ENCODE data around the gene ITGA7. TPM values are rescaled to one million over a fixed set of nuclear protein-coding genes. Genes with fewer than 3 reads are reported as not detected.

Gene ITGA7
- total RNA-seq, 1 donor from 2014 or later: 0.94 TPM

DNA sequence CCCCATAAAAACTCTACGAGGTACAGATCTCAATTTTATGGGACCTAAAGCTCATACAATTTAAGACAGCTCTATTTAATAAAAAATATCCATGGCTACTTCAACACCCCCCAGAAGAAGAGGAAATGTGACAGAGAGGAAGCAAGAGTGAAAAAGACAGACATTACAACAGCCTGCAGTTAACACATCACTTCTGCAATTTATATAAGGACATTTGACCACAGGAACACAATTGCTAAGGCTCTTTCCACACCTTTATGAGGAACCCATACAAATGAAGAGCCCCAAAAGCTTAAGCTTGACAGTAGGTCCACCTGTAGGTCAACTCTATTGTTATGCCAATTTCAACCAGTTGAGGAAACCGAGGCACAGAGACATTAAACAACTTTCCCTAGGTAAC lies 65.4 kb downstream of the ITGA7 start:
- no peak overlapping the region for H3K27ac Mint-ChIP-seq

DNA sequence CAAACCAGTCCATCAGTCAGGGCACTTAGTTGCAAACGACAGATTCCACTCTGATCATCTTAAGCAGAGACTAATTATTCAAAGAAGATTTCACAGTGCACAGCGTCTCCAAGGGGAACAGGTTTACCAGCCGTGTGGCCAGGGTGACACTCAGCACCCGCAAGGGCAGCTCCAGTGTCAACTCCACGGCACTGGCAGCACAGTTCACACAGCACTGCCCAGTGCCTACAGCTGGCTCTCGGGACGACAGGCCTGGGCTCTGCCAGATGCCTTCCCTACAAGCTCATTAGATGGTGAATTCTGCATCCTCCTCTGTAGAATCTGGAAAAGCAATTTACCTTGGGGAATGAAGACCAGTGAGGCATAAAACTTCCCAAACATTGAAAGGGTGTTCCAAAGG lies 66.1 kb downstream of the ITGA7 start:
- no peak for DNase-seq (ENCODE audit: low spot score)
- H3K4me3 Mint-ChIP-seq (ENCODE audit: low read depth): no peak overlapping the region
- H3K27me3 Mint-ChIP-seq (ENCODE audit: low read depth): no peaks in the 10 kb centered on the region
- H3K36me3 Mint-ChIP-seq (ENCODE audit: low read depth): no peaks in the 10 kb centered on the region
- H3K4me1 Mint-ChIP-seq (ENCODE audit: low read depth): peaks cover 30% of the 10 kb centered on the region
- H3K9me3 Mint-ChIP-seq: no peaks in the 10 kb centered on the region
- intact Hi-C loops (cut with micrococcal nuclease): no loop called here
- no peak overlapping the region for H3K27ac Mint-ChIP-seq

More for the DNA sequence above, 65.4 kb downstream of the ITGA7 start:
- Mint-ChIP-seq H3K27me3 (ENCODE audit: low read depth) (no peaks in the 10 kb centered on the region), H3K9me3 (no peaks in the 10 kb centered on the region), H3K36me3 (ENCODE audit: low read depth) (no peaks in the 10 kb centered on the region), H3K4me3 (ENCODE audit: low read depth) (no peak overlapping the region), H3K4me1 (ENCODE audit: low read depth) (peaks cover 29% of the 10 kb centered on the region)
- intact Hi-C loops (cut with micrococcal nuclease): no loop called here
- no peak for DNase-seq (ENCODE audit: low spot score)

DNA sequence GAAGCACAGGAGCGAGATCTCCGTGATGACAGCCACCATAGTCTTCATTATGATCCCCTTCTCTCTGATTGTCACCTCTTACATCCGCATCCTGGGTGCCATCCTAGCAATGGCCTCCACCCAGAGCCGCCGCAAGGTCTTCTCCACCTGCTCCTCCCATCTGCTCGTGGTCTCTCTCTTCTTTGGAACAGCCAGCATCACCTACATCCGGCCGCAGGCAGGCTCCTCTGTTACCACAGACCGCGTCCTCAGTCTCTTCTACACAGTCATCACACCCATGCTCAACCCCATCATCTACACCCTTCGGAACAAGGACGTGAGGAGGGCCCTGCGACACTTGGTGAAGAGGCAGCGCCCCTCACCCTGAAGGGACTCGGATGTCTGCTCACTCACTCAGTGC lies 70.2 kb downstream of the ITGA7 start:
- Mint-ChIP-seq H3K4me3 (ENCODE audit: low read depth) (peak overlapping the region; percentile 82), H3K27me3 (ENCODE audit: low read depth) (no peaks in the 10 kb centered on the region), H3K27ac (peak overlapping the region; percentile 90), H3K9me3 (no peaks in the 10 kb centered on the region), H3K4me1 (ENCODE audit: low read depth) (peaks cover 16% of the 10 kb centered on the region), H3K36me3 (ENCODE audit: low read depth) (no peaks in the 10 kb centered on the region)
- DNase-seq (ENCODE audit: low spot score): peak; percentile 37
- intact Hi-C loops (cut with micrococcal nuclease): no loop called here

DNA sequence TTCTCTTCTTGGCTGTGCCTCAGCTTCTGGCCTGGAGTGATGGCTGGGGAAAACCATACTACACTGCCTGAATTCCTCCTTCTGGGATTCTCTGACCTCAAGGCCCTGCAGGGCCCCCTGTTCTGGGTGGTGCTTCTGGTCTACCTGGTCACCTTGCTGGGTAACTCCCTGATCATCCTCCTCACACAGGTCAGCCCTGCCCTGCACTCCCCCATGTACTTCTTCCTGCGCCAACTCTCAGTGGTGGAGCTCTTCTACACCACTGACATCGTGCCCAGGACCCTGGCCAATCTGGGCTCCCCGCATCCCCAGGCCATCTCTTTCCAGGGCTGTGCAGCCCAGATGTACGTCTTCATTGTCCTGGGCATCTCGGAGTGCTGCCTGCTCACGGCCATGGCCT lies 70.9 kb downstream of the ITGA7 start, which contains the start of gene OR10P1:
Gene OR10P1 (plus strand): TSS at position 40 of the 400 bp plus-strand sequence. CDS start 0 bp downstream, at position 40.
- H3K4me1 Mint-ChIP-seq (ENCODE audit: low read depth): peaks cover 11% of the 10 kb centered on the region
- DNase-seq (ENCODE audit: low spot score): no peak
- H3K27me3 Mint-ChIP-seq (ENCODE audit: low read depth): no peaks in the 10 kb centered on the region
- H3K36me3 Mint-ChIP-seq (ENCODE audit: low read depth): no peaks in the 10 kb centered on the region
- intact Hi-C loops (cut with micrococcal nuclease): no loop called here
- peak within 1 kb of the TSS; percentile 90 for H3K27ac Mint-ChIP-seq
- H3K9me3 Mint-ChIP-seq: no peaks in the 10 kb centered on the region
- H3K4me3 Mint-ChIP-seq (ENCODE audit: low read depth): peak within 1 kb of the TSS; percentile 82

DNA sequence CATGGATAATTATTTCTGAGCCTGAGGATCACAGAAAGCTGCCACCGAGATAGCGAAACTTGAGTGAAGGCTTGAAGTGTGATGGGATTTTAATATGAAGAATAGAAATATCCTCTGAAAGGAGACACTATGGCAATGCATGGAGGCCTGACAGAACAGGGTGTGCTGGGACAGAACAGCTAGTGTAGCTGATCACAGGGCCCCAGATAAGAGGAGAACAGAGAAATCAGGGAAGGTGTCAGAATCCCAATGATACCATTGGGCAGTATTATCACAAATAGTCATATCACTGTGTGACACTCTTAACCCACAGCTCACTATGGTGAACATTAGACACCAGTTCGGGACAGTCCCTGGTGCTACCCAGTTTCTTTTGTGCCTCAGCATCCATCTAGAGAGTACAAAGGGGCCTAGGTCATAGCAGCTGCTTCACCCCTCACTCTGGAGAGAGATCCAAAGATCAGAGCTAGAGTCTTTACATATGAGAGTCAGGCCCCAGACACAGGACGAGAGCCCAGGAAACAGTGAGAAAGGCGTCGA lies 71.5 kb downstream of the ITGA7 start:
- H3K36me3 Mint-ChIP-seq (ENCODE audit: low read depth): no peaks in the 10 kb centered on the region
- DNase-seq (ENCODE audit: low spot score): no peak
- no peaks in the 10 kb centered on the region for H3K9me3 Mint-ChIP-seq
- intact Hi-C loops (cut with micrococcal nuclease): no loop called here
- peak overlapping the region; percentile 88 for H3K27ac Mint-ChIP-seq
- H3K4me3 Mint-ChIP-seq (ENCODE audit: low read depth): peak overlapping the region; percentile 74
- H3K27me3 Mint-ChIP-seq (ENCODE audit: low read depth): no peaks in the 10 kb centered on the region
- H3K4me1 Mint-ChIP-seq (ENCODE audit: low read depth): peaks cover 9% of the 10 kb centered on the region

Other genes starting within 250 kb of the ITGA7 start
- gene OR6C70, start 237.8 kb downstream of the ITGA7 start, total RNA-seq: 0.32 TPM in 1 of 2 replicates, not detected in the other
- not detected in 2 replicates for gene OR6C68, start 215.5 kb downstream of the ITGA7 start, total RNA-seq
- gene OR6C4, start 158.3 kb downstream of the ITGA7 start, total RNA-seq: not detected in 2 replicates
- 0.11 TPM in 1 of 2 replicates, not detected in the other for gene OR2AP1, start 135.4 kb downstream of the ITGA7 start, total RNA-seq
- gene OR10P1, start 71.0 kb downstream of the ITGA7 start, total RNA-seq: not detected in 2 replicates
- gene BLOC1S1, start 8.1 kb upstream of the ITGA7 start, total RNA-seq: 72.3 and 73.9 TPM in 2 replicates
- gene RDH5, start 12.5 kb upstream of the ITGA7 start, total RNA-seq: 6.5 and 8.1 TPM in 2 replicates
- gene CD63, start 21.1 kb upstream of the ITGA7 start, total RNA-seq: 230 and 236 TPM in 2 replicates
- 15.3 and 15.4 TPM in 2 replicates for gene GDF11, start 35.2 kb upstream of the ITGA7 start, total RNA-seq
- gene SARNP, start 109.8 kb upstream of the ITGA7 start, total RNA-seq: 78.3 and 82.2 TPM in 2 replicates
- 58.6 and 59.2 TPM in 2 replicates for gene ORMDL2, start 110.1 kb upstream of the ITGA7 start, total RNA-seq
- 34.8 and 35.2 TPM in 2 replicates for gene DNAJC14, start 121.7 kb upstream of the ITGA7 start, total RNA-seq
- gene MMP19, start 135.0 kb upstream of the ITGA7 start, total RNA-seq: not detected in 2 replicates
- gene PYM1, start 220.0 kb upstream of the ITGA7 start, total RNA-seq: 37.5 and 43.4 TPM in 2 replicates
- gene DGKA, start 223.3 kb upstream of the ITGA7 start, total RNA-seq: 218 and 242 TPM in 2 replicates

Measured in activated T-helper 2 cell treated with anti-CD3 and anti-CD28 coated beads, Interferon-gamma antibody, Interleukin-2, Interleukin-4, amounts not matched to agents 10 μg/mL and 5 μg/mL and 100 μg/mL, durations not matched to agents 14 hours and 24 hours and 36 hours (primary cell).